Testis (tissue), 3 donors: ENCODE measurements around the gene INMT. TPM values are rescaled to one million over a fixed set of nuclear protein-coding genes. Genes with fewer than 3 reads are reported as not detected.
A peak's percentile ranks its signal among the peaks of the same experiment; 100 is the strongest.

Source experiments
- DNase-seq: peaks from one replicate; pipeline ENCODE4 v3.0.0-alpha.2; 2019
- H3K27ac ChIP-seq, 2 donors: fragments of 200-600 bp; sonication (generic); one replicate each; pipeline ENCODE4 v1.5.1; 2019
- H3K27me3 ChIP-seq: fragments of 200-600 bp; sonication (generic); one replicate; pipeline ENCODE4 v1.5.1; 2019
- H3K36me3 ChIP-seq: fragments of 200-600 bp; sonication (generic); one replicate; pipeline ENCODE4 v1.5.1; 2017; ENCODE audit warnings: low read depth; ENCODE audit errors: missing control alignments
- H3K4me1 ChIP-seq: fragments of 200-600 bp; sonication (generic); one replicate; pipeline ENCODE4 v1.5.1; 2019
- H3K4me3 ChIP-seq, 2 donors: fragments of 200-600 bp; sonication (generic); one replicate each; pipeline ENCODE4 v1.5.1; 2017 to 2019
- H3K9me3 ChIP-seq: fragments of 200-600 bp; sonication (generic); one replicate; pipeline ENCODE4 v1.5.1; 2017
- CTCF ChIP-seq, 3 experiments: fragments of 450-650 bp in 2 of 3; fragments of 200-600 bp in 1 of 3; sonication (generic) in 1 of 3; IDR thresholded peaks; one replicate each; pipeline ENCODE4 v1.5.1; 2016 to 2019; ENCODE audit warnings: antibody characterized with exemption in 3 of 3, mild to moderate bottlenecking in 2 of 3, moderate library complexity in 1 of 3
- POLR2A ChIP-seq: fragments of 450-650 bp; IDR thresholded peaks from one replicate; pipeline ENCODE4 v1.6.1; 2017; ENCODE audit warnings: antibody characterized with exemption, mild to moderate bottlenecking, moderate library complexity
- WGBS, 2 donors: methylation state at CpG; one replicate each; pipeline ENCODE4 v1.1.5; 2018; 5-methylcytosine and 5-hydroxymethylcytosine counted together
- intact Hi-C: fragments of 100-400 bp; cut with DNase I; formaldehyde crosslinking; loops from one replicate; pipeline ENCODE4 v1.15.1; 2023; ENCODE audit warnings: low total_unique reads
- polyA plus RNA-seq: library from polyadenylated mRNA; stranded (reverse); fragments of 350-450 nt; fragmentation: Illumina TruSeq; extraction: RNeasy Lipid Tissue Mini Kit (QIAGEN cat#74804); gene quantifications from one replicate; pipeline ENCODE4 v1.2.3, GENCODE V29; 2014; ENCODE audit warnings: low read depth, low replicate concordance; ENCODE audit not compliant: insufficient read depth
- total RNA-seq, 2 donors: library from RNA; depleted of rRNA; stranded (reverse); fragments of >200 nt; gene quantifications; one replicate each; pipeline ENCODE4 v1.2.3, GENCODE V29; 2016

The INMT gene
- total and polyA plus RNA-seq, 3 donors from 2014 or later: 31.8 to 68.4 (median 41.2) TPM

GRCh38 chr7:30740417-30741181 lies 11.3 kb upstream of the INMT start:
- DNase-seq: peak; percentile 85
- intact Hi-C loops: loop anchor here (10.0 kb wide), 1 partner anchor 56 kb away; the partner anchor contains the start of gene CRHR2
- TF ChIP-seq POLR2A (no peak), CTCF (IDR thresholded peaks at IDR 0.05) (peak; percentile 87 to 97 (median 92))
- 53 to 58% methylated on average over 10 to 14 of the region's 14 CpGs for WGBS, 2 donors
- Histone ChIP-seq H3K4me1 (peaks cover 13% of the 10 kb centered on the region), H3K27ac (no peak overlapping the region), H3K27me3 (no peaks in the 10 kb centered on the region), H3K9me3 (no peaks in the 10 kb centered on the region), H3K36me3 (no peaks in the 10 kb centered on the region), H3K4me3 (no peak overlapping the region)

GRCh38 chr7:30741289-30741688 lies 10.6 kb upstream of the INMT start:
- H3K4me3 ChIP-seq: no peak overlapping the region
- WGBS, 2 donors: 86 to 100% methylated on average over 1 to 8 of the region's 8 CpGs
- intact Hi-C loops: loop anchor here (10.0 kb wide), 1 partner anchor 56 kb away; the partner anchor contains the start of gene CRHR2
- no peaks in the 10 kb centered on the region for H3K27me3 ChIP-seq
- no peaks in the 10 kb centered on the region for H3K9me3 ChIP-seq
- no peak overlapping the region for H3K27ac ChIP-seq
- TF ChIP-seq CTCF (IDR thresholded peaks at IDR 0.05) (no peak), POLR2A (no peak)
- no peaks in the 10 kb centered on the region for H3K36me3 ChIP-seq
- H3K4me1 ChIP-seq: peaks cover 13% of the 10 kb centered on the region
- no peak for DNase-seq

- Histone ChIP-seq H3K36me3 (no peaks in the 10 kb centered on the region), H3K4me1 (peaks cover 13% of the 10 kb centered on the region), H3K27ac (no peak overlapping the region), H3K27me3 (no peaks in the 10 kb centered on the region), H3K4me3 (no peak overlapping the region), H3K9me3 (no peaks in the 10 kb centered on the region)
- intact Hi-C loops: loop anchor here (10.0 kb wide), 1 partner anchor 59 kb away; the partner anchor contains the start of gene CRHR2
- no peak for TF ChIP-seq POLR2A
- no peak for TF ChIP-seq CTCF (IDR thresholded peaks at IDR 0.05)
- DNase-seq: peak; percentile 75
- 69 to 71% methylated on average over 8 of the region's 8 CpGs for WGBS, 2 donors
Observed at GRCh38 chr7:30743371-30744074, 8.4 kb upstream of the INMT start.

- Histone ChIP-seq H3K27me3 (no peaks in the 10 kb centered on the region), H3K36me3 (no peaks in the 10 kb centered on the region), H3K4me1 (peaks cover 13% of the 10 kb centered on the region), H3K27ac (no peak overlapping the region), H3K9me3 (no peaks in the 10 kb centered on the region), H3K4me3 (no peak overlapping the region)
- no peak for DNase-seq
- TF ChIP-seq CTCF (IDR thresholded peaks at IDR 0.05) (no peak), POLR2A (no peak)
- WGBS, 2 donors: 86 to 89% methylated on average over 12 of the region's 12 CpGs
- intact Hi-C loops: loop anchor here (10.0 kb wide), 1 partner anchor 59 kb away; the partner anchor contains the start of gene CRHR2
Observed at GRCh38 chr7:30744075-30744417, 7.9 kb upstream of the INMT start.
